GM21381 (cell line): ENCODE measurements around the gene TMEM253.

Experiments used
- ATAC-seq: cut with Tn5 transposase; IDR thresholded peaks from one replicate; pipeline ENCODE4 v1.9.1; 2021; ENCODE audit warnings: mild to moderate bottlenecking, moderate library complexity; ENCODE audit not compliant: unreplicated experiment

The TMEM253 gene

DNA sequence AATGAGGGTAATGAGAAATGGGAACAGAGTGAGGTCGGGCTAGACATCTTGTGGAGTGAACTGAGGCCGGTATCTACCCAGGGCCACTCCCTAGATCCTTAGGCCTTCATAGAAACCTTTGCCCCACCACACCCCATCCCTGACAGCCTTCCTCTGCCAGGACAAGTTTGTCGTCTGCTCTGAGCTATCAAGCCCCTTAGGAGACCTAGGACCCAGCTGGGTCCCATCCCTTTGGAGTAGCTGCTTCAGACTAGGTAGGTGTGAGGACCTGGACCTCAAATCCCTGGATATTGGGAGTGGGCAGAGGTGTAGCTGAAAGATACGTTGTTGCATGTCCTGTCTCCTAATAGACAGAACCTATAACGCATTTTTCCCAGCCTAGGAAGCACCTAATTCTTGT is at the start of gene TMEM253:
TMEM253 (plus strand) TSS at position 136 of the 400 bp plus-strand sequence. CDS start 278 bp downstream, outside the sequence.
- no peak for ATAC-seq

DNA sequence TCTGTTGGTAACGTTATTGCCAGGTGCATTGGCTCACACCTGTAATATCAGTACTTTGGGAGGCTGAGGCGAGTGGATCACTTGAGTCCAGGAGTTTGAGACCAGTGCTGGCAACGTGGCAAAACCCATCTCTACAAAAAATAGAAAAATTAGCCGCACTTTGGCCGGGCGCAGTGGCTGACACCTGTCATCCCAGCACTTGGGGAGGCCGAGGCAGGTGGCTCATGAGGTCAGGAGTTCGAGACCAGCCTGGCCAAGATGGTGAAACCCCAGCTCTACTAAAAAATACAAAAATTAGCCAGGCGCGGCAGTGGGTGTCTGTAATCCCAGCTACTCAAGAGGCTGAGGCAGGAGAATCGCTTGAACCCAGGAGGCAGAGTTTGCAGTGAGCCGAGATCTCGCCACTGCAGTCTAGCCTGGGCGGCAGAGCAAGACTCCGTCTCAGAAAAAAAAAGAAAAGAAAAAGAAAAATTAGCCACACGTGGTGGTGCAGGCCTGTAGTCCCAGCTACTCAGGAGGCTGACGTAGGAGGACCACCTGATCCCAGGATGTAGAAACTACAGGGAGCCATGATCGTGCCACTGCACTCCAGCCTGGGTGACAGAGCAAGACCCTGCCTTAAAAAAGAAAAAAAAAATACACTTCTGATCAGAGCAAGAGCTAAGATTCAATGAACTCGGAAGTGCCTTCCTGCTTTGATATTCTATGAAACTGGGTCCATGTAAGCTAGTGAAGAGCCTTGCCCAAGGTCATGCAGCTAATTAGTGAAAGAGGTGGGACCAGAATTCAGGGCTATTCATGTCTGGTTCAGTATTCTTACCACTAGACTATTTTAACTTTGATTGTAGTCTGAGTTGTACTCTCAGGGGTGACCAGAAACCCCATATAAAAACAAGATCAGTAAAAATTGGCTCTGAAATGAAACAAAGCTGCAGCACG is 47.4 kb upstream of the TMEM253 start:
- ATAC-seq = no peak

DNA sequence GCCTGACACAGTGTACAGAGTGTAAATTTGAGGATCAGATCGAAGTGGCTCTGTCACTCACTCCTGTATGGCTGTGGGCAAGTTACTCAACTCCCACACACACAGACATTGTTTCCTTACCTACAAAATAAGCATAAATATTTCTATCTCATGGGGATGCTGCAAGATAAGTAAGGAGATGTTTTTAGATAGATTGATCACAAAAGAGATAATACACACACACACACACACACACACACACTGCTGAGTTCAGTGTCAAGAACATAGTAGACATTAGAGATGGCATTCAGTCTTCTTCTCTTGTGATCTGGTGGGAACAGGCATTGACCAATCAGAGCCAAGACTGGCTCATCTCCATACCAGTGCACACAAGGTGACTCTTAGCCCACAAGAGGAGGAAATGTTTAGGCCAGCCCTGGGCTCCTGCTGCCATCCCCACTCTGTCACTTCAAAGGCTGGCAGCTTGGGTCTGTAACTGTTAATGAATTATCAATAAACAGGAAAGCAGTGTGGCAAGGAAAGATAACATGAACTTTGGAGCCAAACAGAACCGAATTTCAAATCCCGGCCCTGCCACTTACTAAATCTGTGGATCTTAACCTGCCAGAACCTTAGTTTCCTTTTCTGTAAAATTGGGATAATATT is 46.6 kb upstream of the TMEM253 start:
- no peak for ATAC-seq

DNA sequence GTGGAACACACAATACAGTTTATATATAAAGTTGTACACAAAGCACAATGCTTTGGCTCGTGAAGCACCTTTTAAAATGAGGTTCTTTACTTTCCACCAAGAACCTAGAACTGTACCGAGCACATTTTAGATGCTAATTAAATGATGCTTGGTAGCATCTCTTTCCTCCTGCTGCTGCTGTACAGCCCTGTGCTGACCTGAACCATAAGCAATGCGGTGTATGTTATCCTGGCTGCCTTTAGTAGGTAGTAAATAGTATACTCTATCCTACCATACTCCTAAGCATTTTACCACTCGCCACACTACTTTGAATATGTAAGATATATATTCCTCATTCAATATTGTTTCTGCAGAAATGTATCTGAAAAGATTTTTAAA is 46.1 kb upstream of the TMEM253 start:
- ATAC-seq = no peak

DNA sequence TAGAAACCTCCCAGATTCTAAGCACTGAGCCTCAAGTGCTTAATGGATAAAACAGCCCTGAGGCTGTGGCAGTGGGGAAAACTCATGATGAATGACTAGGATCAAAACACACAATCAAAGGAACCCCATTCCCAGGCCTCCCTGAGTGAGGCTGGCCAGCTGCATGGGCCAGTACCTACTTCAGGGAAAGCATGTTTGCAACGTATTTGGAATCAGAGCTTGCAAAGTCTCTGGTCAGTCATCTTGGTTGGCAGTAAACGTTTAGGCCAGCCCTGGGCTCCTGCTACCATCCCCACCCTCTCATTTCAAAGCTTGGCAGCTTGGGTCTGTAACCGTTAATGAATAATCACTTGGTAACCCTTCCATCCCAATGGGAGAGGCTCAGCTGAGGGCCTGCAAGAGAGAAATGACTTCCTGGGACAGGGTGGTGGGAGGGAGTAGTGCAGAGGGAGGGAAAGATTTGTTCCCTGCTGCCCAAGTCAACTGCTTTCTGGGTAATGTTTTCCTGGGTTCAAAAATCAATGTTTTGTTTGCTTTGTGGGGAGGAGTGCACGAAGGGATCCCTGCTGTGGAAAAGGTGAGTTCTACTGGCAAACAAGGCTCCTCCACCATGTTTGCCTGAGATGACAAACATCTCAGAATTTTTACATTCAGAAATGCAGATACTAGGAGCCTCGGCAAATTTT is 45.3 kb upstream of the TMEM253 start:
- ATAC-seq = no peak

DNA sequence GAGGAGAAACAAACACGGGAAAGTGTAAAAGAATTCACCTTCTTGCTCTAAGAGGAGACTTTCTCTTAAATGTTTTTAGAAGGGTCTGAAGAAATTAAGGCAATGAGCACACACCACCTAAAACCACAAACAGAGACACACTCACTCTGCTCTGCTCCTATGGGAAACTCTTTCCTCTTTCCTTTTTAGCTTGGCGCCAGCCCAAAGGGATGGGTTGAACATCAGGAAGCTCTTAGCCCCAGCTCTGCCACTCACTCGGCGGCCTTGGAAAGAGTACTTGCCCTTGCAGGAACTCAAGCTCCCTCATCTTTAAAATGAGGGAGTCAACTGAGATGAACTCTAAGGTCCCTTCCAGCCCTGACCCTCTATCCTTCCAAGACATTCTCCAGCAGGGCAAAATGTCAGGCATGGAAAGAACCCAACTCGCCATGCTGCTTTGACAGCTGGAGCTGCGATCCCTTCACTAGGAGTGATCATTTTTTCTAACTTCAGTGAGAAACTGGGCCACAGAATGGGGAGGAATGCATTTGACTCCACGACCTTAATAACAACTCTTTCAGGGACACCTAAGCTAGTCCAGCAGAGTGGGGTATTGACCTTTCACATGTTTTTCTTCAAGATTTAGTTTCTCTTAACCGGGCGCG is 44.2 kb upstream of the TMEM253 start:
- ATAC-seq = no peak

DNA sequence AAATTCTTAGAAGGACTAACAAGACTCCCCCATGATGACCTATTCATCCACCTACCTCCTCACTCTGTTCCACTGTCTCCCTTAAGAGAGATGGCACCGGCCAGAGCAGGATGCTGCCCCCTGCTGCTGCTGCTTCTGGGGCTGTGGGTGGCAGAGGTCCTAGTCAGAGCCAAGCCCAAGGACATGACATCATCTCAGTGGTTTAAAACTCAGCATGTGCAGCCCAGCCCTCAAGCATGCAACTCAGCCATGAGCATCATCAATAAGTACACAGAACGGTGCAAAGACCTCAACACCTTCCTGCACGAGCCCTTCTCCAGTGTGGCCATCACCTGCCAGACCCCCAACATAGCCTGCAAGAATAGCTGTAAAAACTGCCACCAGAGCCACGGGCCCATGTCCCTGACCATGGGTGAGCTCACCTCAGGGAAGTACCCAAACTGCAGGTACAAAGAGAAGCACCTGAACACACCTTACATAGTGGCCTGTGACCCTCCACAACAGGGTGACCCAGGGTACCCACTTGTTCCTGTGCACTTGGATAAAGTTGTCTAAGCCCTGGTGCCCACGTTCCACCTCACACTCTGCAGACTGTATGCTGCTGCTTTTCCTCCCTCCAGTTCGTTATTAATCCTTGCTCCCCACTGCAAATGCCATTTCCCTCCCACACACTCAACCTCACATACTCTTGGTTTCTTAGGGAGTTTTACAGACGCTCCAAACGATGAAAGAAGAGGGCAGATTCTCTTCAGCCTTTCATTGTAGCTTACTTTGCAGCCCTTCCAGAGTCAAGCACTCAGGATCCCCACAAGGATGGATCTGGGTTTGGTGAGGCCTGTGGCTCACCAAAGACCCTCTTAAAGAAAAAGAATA is 42.8 kb upstream of the TMEM253 start, which contains the start of gene RNASE8:
RNASE8 (plus strand) TSS at position 20 of the 873 bp plus-strand sequence; CDS start at position 91, 71 bp downstream.
- ATAC-seq = no peak

DNA sequence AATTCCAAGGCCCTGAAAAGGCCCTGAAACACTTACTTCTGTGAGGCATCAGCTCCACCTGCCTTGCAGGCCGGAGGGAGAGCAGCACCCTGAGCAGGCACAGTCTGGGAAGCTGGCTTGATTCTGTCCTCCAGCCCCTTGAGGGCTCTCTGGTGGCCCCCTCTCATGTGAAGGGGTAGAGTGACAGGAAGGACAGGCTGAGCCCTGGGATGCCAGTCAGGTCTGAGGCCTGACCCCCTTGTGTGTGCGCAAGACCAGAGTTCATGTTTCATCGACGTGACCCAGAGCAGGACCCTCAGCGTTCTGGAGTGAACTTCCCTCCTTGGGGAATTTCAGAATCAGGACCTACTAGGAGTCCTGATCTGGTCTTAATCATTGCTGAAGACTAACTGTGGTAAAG is 42.0 kb upstream of the TMEM253 start:
- ATAC-seq = no peak

DNA sequence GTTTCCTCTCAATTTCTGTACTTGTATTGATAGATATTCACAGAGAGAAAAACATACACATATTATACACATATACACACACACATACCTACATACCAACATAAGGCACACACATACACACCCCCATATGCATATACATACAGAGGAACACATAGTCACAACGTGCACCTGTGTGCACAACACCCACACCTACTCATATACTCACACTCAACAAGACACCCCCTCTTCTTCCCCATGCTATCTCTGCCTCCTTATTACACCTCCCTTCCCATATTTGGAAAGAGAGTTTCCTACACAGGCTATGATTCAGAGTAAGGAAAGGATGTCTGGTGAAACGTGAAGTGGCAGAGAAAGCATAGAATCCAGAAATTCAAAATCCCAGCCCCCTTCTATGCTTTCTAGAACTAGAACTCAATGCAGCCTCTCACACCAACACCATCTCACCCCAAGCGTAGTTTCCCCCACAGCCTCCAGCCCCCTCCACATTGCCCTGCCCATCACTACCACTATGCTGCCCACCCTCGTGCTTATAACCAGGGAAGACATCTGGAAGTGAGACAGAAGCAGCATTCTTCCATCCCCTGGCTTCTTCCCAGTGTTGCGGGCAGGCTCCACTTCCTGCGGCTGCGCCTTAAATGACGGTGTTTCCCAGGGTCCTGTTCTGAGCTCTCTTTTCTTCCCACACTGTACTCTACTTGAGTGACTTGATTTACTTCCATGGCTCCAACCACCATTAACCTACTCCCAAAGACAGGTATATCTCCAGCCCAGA is 40.8 kb upstream of the TMEM253 start:
- no peak for ATAC-seq

DNA sequence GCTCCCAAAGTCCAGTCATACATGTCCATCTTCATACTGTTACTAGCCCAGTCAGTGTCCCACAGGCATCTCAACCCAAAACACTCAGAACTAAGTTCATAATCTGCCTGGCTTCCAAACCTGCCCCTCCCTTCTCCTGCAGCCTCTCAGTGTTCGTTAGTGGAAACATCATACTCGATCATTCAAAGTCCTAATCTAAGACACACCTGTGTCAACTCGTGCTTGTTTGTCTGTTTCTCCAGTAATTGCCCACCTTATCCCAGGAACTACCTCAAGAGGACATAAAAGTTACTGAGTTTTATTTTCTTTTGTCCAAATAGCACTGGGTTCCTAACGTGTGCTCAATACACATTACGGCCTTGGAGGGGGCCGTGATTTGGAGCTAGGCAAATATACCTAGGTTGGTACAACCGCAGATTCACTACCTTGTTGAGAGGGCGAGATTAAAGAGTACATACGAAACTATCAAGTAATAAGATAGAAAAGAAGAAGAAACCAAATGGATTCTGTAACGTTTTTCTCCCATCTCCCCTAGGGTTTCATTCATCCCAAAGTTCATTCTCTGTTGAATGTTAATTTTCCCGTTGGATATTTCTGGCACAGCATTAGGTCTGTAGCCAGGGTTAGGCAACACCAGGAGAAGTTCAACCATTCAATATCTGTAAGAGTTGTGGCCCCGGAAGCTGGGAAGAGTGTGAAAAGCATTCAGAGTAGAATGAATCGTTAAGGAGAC is 40.1 kb upstream of the TMEM253 start:
- no peak for ATAC-seq

DNA sequence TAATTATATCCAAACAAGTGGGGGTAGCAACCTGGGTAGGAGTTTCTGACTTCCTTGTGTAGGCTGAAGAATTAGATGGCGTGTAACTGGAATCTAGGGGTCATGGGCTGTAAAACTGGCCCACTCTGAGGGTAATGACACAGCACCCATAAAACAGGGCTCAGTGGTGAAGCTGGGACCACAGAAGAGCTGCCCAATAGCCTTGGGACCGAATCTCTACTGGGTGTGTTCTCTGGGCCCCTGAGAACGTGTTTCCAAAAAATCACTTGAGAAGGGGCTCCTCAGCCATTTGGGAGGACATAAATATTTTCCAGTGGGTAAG is 39.6 kb upstream of the TMEM253 start:
- ATAC-seq = no peak

DNA sequence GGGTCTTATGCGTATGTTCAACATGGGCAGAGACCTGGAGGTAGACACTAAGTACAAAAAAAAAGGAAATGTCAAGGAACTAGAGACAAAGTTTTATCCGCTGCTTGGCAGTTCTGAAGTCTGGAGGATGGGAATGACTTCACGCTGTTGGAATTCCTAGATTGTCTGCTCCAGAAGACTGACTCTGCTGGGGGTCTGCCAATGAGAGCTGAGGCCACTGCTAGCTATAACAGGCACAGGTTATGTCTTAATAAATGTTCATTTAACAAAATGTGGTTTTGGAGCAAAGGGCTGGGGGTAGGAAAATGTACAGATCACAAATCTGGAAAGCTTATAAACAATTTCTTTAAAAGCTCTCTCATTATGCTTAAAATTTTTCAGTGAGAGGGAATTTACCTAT is 37.4 kb upstream of the TMEM253 start:
- no peak for ATAC-seq

DNA sequence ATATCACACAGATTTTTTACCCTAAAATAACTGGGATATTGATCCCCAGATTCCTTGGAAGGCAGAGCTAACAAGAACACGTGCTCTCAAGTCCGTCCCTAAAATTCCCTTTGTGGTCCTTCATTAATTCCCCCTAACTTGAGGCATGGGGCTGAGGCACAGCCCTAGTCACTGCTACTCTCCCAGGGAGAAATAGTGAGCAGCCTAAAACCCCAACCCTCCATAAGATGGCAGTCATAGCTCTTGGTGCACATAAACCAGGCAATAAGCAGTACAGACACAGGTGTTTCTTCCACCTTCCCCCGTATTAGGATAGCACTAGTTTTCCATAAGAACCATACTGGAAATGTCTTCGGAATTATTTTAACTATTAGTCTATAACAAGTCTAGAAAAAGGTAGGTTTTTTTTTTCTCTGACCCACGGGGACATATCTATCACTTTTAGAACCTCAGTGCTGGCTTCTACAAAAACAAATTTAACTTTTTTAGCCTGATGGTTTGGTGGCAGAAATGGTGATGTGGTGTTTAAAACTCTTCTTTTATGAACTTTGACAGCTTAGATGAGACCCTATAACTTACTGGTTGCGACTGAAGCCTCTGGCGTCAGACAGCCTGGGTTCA is 33.9 kb upstream of the TMEM253 start:
- ATAC-seq = no peak

DNA sequence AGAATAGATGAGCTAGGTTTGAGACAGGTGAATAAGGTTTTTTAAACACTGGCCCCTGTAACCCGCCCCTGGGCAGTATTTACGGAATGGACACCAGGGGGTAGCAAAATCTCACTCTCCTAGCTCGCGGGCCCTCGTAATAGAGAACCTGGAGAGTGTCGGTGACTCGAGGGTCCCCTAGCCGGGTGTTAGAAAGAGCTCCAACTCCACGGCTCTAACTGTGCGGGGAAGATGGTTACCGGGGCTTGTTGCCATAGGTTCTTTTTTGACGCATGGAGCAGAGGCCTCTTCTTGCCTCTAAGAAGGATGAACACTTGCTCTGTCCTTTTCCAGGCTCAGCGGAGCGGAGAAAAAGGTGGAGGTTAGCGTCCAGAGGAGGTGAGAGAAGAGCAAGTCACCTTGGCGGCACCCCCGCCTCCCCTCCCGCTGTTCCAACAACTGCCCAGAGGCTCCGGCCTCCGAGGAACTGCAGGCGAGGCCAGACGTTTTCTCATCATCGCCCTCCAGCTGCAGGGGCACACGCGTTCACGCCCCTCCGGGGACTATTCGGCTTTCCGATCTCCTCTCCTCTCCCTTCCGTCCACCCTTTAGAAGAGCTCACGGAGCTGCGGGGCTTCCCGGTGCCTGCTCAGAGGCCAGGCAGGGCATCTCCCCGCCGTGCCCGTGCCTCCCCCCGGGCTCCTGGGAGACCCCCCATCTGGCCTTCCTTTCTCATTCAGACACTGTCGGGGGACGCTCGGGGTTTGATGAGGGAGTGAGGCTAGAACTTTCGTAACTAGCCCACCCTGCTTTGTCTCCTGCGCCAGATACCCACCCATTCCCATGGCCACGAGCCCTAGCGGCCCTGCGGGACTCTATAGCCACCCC is 32.1 kb upstream of the TMEM253 start:
- no peak for ATAC-seq

DNA sequence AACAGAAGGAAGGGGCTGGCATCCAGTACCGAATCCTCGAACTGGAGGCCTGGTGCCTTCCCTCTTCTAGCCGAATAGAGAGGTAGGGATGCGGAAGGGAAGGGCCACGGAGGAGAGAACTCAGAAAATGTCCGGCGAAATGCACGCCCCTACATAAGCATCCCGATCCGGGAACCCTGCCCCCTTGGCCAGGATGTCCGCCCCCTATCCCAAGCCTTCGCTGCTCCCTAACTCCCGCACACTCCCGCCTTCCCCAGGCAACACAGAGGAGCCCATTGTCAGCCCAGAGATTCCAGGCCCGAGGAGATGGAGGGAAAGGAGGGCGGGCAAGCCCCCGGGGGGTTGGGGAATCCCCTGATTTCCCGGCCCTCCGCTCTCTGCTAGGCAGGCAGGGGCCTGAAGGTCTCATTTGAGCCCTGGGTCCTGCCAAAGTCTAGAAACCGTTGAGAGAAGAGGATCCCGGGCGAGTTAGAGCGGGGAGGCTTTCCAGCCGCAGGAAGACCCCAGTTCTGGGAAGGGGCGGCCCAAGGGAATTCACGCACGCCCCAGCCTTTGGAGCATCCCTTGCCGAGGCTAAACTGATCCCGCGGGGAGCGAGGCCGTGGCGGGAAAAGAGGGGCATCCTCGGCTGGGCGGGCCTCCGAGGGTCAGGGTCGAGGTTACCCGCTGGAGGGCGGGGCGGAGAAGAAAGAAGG is 31.3 kb upstream of the TMEM253 start:
- no peak for ATAC-seq

DNA sequence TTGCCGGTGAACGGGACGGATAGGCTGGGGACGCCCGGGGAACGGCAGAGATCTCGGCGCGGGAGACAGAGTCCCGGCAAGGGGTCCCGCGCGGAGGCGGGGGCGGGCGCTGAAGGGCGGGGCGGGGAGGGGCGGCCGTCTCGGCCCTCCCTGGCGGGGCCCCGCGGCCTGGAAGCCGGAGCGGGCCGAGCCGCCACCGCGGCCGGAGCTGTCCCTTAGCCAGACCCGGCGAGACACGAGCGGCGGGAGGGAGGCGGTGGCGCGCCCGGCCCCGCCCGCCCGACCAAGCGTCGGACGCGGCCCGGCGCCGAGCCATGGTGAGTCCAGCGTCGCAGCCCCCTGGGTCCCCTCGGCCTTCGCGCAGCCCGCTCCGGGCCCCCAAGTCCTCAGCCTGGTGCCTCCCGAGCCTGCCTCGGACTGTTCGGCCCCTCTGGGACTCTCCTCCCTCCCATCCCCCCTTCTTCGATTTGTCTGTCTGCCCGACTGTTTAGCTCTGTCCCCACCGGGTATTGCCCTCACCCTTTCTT is 30.7 kb upstream of the TMEM253 start, which contains the start of gene ARHGEF40:
ARHGEF40 (plus strand) TSS at position 222 of the 527 bp plus-strand sequence; CDS start at position 315, 93 bp downstream.
- ATAC-seq = no peak
